Measurements from ENCODE around the gene NEURL1.

Gene NEURL1

DNA sequence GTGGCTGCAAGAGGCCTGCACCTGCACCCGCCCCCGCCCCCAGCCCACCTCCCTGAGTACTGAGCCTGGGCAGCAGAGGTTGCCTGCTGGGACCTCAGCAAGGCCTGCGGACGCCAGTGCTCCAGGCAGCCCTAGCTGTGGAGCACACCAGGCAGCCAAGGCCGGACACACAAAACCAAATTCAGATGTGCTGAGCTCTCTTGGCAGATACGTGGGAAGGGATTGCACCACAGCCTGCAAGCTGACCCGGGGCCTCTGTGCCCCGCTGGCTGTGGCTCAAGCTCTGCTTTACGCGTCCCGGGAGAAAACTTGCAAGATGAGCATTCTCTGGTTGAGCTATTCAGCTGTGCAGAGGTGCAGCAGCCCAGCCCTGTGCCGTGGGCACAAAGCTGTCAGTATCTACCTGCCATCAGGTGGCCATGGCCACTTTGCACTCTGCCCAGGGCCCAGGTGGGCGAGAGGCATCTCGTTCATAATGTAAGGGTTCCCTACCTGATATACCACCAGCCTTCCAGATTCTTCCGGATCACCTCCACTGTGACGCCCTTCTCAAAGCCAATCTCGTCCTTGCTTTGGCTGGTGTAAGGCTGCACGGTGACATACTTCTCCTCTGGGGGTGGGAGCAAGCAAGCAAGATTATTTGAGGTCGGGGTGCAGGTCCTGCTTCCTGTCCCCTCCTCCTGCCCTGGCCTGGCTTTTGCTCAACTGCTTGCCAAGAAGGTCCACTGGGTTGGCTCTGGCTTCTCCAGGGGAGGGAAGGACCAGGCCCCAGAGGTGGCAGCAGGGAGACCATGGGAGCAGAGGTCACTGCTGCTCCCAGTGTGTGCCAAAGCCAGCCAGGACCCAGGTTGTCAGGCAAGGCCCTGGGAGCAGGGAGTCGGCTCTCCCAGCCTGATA lies 123.4 kb downstream of the NEURL1 start:
- Histone ChIP-seq H3K4ac (ENCODE audit: low read length) (no peak overlapping the region), H3K27me3 (ENCODE audit: control insufficient read depth in 3 of 3, insufficient read depth in 3 of 3, low read depth in 1 of 3, low read length in 3 of 3) (no peaks in the 10 kb centered on the region), H2BK12ac (ENCODE audit: low read length) (no peak overlapping the region), H3K14ac (ENCODE audit: low read length) (no peak overlapping the region), H4K91ac (ENCODE audit: low read depth, low read length, poor library complexity) (peak overlapping the region; percentile 56), H3K36me3 (replicated peaks in 1 of 2; ENCODE audit: control insufficient read depth in 2 of 2, insufficient read depth in 2 of 2, low read length in 2 of 2) (peaks cover 5 to 39% of the 10 kb centered on the region in 2 donors), H3K9ac (ENCODE audit: low read depth, low read length, poor library complexity) (no peak overlapping the region), H4K8ac (ENCODE audit: low read depth, low read length) (no peak overlapping the region), H3K27ac (replicated peaks; ENCODE audit: low read length) (no peak overlapping the region), H3K4me1 (ENCODE audit: control insufficient read depth in 2 of 2, insufficient read depth in 1 of 2, low read depth in 1 of 2, low read length in 2 of 2) (peaks cover 4% of the 10 kb centered on the region in 2 donors), H2BK15ac (ENCODE audit: low read length) (no peak overlapping the region), H2BK120ac (ENCODE audit: low read depth, low read length) (no peak overlapping the region), H3K79me1 (ENCODE audit: low read depth, low read length) (no peaks in the 10 kb centered on the region), H3K4me3 (ENCODE audit: low read length in 2 of 2) (no peak overlapping the region), H3K4me2 (ENCODE audit: insufficient read depth, low read length, poor library complexity, severe bottlenecking) (no peak overlapping the region), H3K9me3 (replicated peaks in 1 of 2; ENCODE audit: control insufficient read depth in 2 of 2, insufficient read depth in 1 of 2, low read depth in 1 of 2, low read length in 2 of 2) (peaks cover 0 to 2% of the 10 kb centered on the region in 2 donors), H2BK5ac (ENCODE audit: low read length) (no peak overlapping the region), H3K23ac (ENCODE audit: low read depth, low read length, poor library complexity) (no peak overlapping the region), H2AK5ac (ENCODE audit: low read depth, low read length) (no peak overlapping the region), H2AFZ (ENCODE audit: low read length) (no peak overlapping the region), H3K18ac (ENCODE audit: low read length) (peak overlapping the region; percentile 53)
- DNase-seq (ENCODE audit: low spot score) = no peak
- WGBS, 2 donors (ENCODE audit: extremely low coverage in 2 of 2, insufficient read length in 2 of 2, insufficient replicate concordance in 1 of 2) = no CpG with 5 or more reads among the region's 20 CpGs

DNA sequence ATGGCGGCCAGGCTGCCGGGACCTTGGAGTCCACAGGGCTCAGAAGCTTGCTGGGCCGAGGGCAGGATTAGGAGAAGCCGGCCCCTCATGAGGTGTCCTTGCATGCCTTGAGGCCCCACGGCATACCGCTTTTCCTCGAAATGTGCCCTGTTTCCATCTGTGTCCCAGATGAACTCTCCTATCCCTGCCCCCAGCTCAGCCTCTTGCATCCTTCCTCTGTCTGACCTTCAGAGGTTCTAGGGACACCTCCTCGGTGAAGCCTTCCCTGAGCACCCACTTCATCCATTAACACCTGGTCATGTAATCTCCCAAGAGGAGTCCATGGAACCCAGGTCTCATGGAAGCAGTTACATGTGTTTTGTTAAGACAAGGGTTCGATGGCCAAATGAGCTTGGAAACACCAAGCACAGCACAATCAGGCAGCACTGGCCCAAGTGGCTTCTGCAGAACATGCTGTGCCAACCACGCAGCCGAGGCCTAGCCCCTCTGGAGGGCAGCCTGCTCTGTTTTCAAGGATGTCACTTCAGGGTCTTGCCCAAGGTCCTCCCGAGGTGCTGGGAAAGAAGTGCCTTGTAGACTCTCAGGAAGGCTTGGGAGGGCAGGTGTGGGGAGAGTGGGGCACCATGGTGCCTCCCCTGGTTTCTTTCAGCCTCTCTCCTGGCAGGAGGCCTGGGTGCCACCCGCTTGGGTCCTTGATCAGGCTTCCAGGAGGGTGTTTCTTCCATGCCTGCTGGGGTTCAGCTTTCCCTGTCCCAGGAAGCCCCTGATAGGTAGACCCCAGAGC lies 124.3 kb downstream of the NEURL1 start:
- no peak overlapping the region for H3K9ac ChIP-seq (ENCODE audit: low read depth, low read length, poor library complexity)
- no peak overlapping the region for H3K27ac ChIP-seq (replicated peaks; ENCODE audit: low read length)
- H3K4me3 ChIP-seq (ENCODE audit: low read length in 2 of 2) = no peak overlapping the region
- H2BK5ac ChIP-seq (ENCODE audit: low read length) = no peak overlapping the region
- no CpG with 5 or more reads among the region's 13 CpGs for WGBS, 2 donors (ENCODE audit: extremely low coverage in 2 of 2, insufficient read length in 2 of 2, insufficient replicate concordance in 1 of 2)
- H3K4ac ChIP-seq (ENCODE audit: low read length) = no peak overlapping the region
- H4K8ac ChIP-seq (ENCODE audit: low read depth, low read length) = no peak overlapping the region
- H3K79me1 ChIP-seq (ENCODE audit: low read depth, low read length) = no peaks in the 10 kb centered on the region
- peaks cover 4% of the 10 kb centered on the region in 2 donors for H3K4me1 ChIP-seq (ENCODE audit: control insufficient read depth in 2 of 2, insufficient read depth in 1 of 2, low read depth in 1 of 2, low read length in 2 of 2)
- no peak overlapping the region for H3K23ac ChIP-seq (ENCODE audit: low read depth, low read length, poor library complexity)
- peak overlapping the region; percentile 53 for H3K18ac ChIP-seq (ENCODE audit: low read length)
- H3K14ac ChIP-seq (ENCODE audit: low read length) = no peak overlapping the region
- no peak overlapping the region for H2BK15ac ChIP-seq (ENCODE audit: low read length)
- peaks cover 5 to 34% of the 10 kb centered on the region in 2 donors for H3K36me3 ChIP-seq (replicated peaks in 1 of 2; ENCODE audit: control insufficient read depth in 2 of 2, insufficient read depth in 2 of 2, low read length in 2 of 2)
- no peak overlapping the region for H2BK12ac ChIP-seq (ENCODE audit: low read length)
- no peak overlapping the region for H2AK5ac ChIP-seq (ENCODE audit: low read depth, low read length)
- no peak overlapping the region for H2BK120ac ChIP-seq (ENCODE audit: low read depth, low read length)
- H3K9me3 ChIP-seq (replicated peaks in 1 of 2; ENCODE audit: control insufficient read depth in 2 of 2, insufficient read depth in 1 of 2, low read depth in 1 of 2, low read length in 2 of 2) = peaks cover 0 to 2% of the 10 kb centered on the region in 2 donors
- no peak overlapping the region for H3K4me2 ChIP-seq (ENCODE audit: insufficient read depth, low read length, poor library complexity, severe bottlenecking)
- no peak for DNase-seq (ENCODE audit: low spot score)
- no peak overlapping the region for H2AFZ ChIP-seq (ENCODE audit: low read length)
- no peak overlapping the region for H4K91ac ChIP-seq (ENCODE audit: low read depth, low read length, poor library complexity)
- H3K27me3 ChIP-seq (ENCODE audit: control insufficient read depth in 3 of 3, insufficient read depth in 3 of 3, low read depth in 1 of 3, low read length in 3 of 3) = no peaks in the 10 kb centered on the region

DNA sequence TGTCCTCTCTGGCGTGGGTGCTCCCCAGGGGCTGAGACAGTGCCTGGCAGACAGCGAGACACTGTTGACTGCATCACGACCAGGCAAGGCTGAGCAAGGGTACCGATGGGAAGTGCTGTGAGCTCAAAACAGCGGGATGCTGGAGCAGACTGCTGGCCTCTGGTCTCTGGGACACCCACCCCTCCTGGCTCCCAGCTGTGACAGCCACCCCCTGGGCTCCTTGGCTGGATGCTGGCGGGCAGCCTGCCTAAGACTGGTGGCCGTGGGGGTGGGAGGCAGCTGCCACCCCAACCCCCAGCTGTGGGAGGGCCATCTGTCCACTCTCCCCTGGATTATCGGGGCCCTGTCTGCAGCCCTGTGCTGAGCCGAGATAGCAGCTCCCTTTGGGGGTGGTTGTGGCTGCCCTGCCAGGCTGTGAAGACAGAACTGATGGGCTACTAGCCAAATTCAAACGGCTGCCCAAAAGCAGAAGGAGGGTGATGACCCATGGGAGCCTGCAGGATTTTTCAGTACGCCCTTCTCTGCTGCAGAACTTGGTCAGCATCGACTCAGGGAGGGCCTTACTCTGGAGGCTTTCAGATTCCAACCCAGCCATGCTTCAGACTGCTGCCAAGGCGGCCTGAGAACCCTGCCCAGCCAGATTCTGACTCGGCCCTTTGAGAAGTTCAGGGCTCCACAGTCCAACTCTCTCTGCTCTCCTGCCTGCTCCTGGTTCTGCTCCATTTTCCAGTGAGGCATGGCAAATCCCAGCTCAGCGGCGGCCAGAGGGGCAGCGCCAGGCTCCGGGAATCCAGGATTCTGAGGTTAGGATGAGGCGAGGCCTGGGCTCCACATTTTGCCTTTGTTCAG lies 125.3 kb downstream of the NEURL1 start:
- Histone ChIP-seq H2BK15ac (ENCODE audit: low read length) (no peak overlapping the region), H3K23ac (ENCODE audit: low read depth, low read length, poor library complexity) (peak overlapping the region; percentile 38), H3K9ac (ENCODE audit: low read depth, low read length, poor library complexity) (no peak overlapping the region), H3K14ac (ENCODE audit: low read length) (peak overlapping the region; percentile 51), H4K91ac (ENCODE audit: low read depth, low read length, poor library complexity) (no peak overlapping the region), H2BK5ac (ENCODE audit: low read length) (peak overlapping the region; percentile 68), H3K4me3 (ENCODE audit: low read length in 2 of 2) (no peak overlapping the region), H2BK120ac (ENCODE audit: low read depth, low read length) (no peak overlapping the region), H3K27ac (replicated peaks; ENCODE audit: low read length) (no peak overlapping the region), H2BK12ac (ENCODE audit: low read length) (no peak overlapping the region), H2AFZ (ENCODE audit: low read length) (no peak overlapping the region), H3K9me3 (replicated peaks in 1 of 2; ENCODE audit: control insufficient read depth in 2 of 2, insufficient read depth in 1 of 2, low read depth in 1 of 2, low read length in 2 of 2) (peaks cover 0 to 2% of the 10 kb centered on the region in 2 donors), H4K8ac (ENCODE audit: low read depth, low read length) (no peak overlapping the region), H3K4ac (ENCODE audit: low read length) (no peak overlapping the region), H3K4me2 (ENCODE audit: insufficient read depth, low read length, poor library complexity, severe bottlenecking) (no peak overlapping the region), H3K4me1 (ENCODE audit: control insufficient read depth in 2 of 2, insufficient read depth in 1 of 2, low read depth in 1 of 2, low read length in 2 of 2) (peaks cover 4 to 7% of the 10 kb centered on the region in 2 donors), H3K18ac (ENCODE audit: low read length) (no peak overlapping the region), H2AK5ac (ENCODE audit: low read depth, low read length) (peak overlapping the region; percentile 22), H3K36me3 (replicated peaks in 1 of 2; ENCODE audit: control insufficient read depth in 2 of 2, insufficient read depth in 2 of 2, low read length in 2 of 2) (peaks cover 5 to 26% of the 10 kb centered on the region in 2 donors), H3K27me3 (ENCODE audit: control insufficient read depth in 3 of 3, insufficient read depth in 3 of 3, low read depth in 1 of 3, low read length in 3 of 3) (no peaks in the 10 kb centered on the region), H3K79me1 (ENCODE audit: low read depth, low read length) (no peaks in the 10 kb centered on the region)
- no CpG with 5 or more reads among the region's 19 CpGs for WGBS, 2 donors (ENCODE audit: extremely low coverage in 2 of 2, insufficient read length in 2 of 2, insufficient replicate concordance in 1 of 2)
- no peak for DNase-seq (ENCODE audit: low spot score)

Measured in neuronal stem cell (in vitro differentiated cells).